Ectodermal cell (in vitro differentiated cells): ENCODE data around the gene RPL10.
"Not testable (repeated sequence)": the region's sequence is repeated elsewhere in the genome, so short reads cannot be mapped to it uniquely, and the experiment has no call there.

Experiments used
- H3K27ac ChIP-seq: 2 replicates; pipeline ENCODE4 v1.7.0; 2013; ENCODE audit warnings: mild to moderate bottlenecking, low read depth, low read length; ENCODE audit not compliant: insufficient read depth, poor library complexity, severe bottlenecking
- H3K27me3 ChIP-seq: 2 replicates; pipeline ENCODE4 v1.7.0; 2013; ENCODE audit warnings: mild to moderate bottlenecking, low read length; ENCODE audit not compliant: insufficient read depth, control insufficient read depth, poor library complexity, severe bottlenecking
- H3K36me3 ChIP-seq: one replicate; pipeline ENCODE4 v1.7.0; 2013; ENCODE audit warnings: low read length; ENCODE audit not compliant: control insufficient read depth, insufficient read depth
- H3K4me1 ChIP-seq: one replicate; pipeline ENCODE4 v1.7.0; 2013; ENCODE audit warnings: low read length; ENCODE audit not compliant: control insufficient read depth, insufficient read depth
- H3K4me3 ChIP-seq: 2 replicates; pipeline ENCODE4 v1.7.0; 2013; ENCODE audit warnings: low read depth, low read length, control low read depth; ENCODE audit not compliant: insufficient read depth
- H3K9me3 ChIP-seq: 2 replicates; pipeline ENCODE4 v1.7.0; 2013; ENCODE audit warnings: mild to moderate bottlenecking, low read length, moderate library complexity; ENCODE audit not compliant: control insufficient read depth
- WGBS, 2 experiments: methylation state at CpG; one replicate each; pipeline ENCODE4 v1.1.7; 2013; ENCODE audit warnings: missing lambda C conversion rate in 2 of 2; 5-methylcytosine and 5-hydroxymethylcytosine counted together

Gene RPL10

DNA sequence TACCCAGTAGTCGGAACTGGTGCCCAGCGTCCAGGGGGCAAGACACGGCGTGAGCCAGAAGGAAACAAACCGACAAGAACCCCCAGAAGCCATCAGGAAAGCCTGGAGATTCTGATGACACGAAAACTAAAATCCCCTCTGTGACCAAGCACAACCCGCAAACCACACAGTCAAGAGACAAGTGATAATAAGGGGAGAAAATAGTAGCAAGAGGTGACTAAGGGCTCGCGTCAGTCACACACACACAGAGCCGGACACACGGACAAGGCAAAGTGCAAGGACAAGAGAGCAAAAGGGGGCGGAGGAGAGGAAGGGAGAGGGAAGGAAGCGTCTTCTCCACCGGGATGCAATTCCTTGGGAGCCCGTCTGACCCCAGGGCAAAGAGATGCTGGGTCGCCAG is 9.5 kb upstream of the RPL10 start:
- not testable (repeated sequence) for H3K36me3 ChIP-seq, H3K27ac ChIP-seq, H3K4me1 ChIP-seq, H3K27me3 ChIP-seq, H3K4me3 ChIP-seq, H3K9me3 ChIP-seq
- WGBS, 2 experiments = no CpG with 5 or more reads among the region's 16 CpGs

DNA sequence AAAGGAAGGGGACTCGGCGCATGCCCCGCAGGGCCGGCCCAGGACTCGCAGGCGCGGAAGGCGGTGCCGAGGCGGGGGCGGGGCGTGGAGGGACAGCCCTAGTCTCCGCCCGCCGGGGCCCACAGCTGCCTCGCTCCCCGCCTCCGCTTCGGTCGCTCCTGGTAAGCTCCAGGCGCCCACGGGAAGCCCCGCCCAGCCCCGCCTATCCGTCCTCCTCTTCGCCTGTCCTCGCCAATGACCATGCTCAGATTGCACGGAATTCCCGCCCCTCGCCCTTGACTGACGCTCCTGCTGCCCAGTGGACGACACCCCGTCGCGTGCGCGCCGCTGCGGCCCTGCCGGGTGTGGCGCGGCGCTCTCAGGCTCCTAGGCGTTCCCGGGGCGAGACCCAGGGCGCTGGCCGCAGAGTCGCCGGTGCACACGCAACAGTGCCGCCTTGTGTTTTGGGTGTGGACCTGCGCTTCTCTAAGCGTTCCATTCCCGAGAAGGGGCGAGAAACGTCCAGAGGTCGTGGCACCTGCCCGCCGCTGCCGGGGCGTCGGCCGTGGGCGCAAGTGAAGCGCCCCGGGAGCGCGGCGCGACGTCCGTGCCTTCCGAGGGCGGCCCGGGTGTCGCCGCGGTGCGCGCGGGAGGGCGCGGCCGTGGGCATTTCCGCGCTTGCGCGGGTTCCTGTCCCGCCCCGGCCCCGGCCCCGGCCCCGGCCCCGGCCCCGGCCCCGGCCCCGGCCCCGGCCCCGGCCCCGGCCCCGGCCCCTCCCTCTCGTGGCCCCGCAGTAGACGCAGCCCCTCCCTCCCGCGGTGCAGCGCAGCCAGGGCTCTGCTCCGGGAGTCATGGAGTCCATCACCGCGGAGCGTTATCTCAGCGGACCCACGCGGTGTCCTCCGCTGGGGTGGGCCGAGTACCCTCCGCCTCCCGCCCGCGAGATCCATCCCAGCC is 8.1 kb upstream of the RPL10 start:
- H3K4me1 ChIP-seq, H3K9me3 ChIP-seq, H3K27me3 ChIP-seq, H3K4me3 ChIP-seq, H3K27ac ChIP-seq, H3K36me3 ChIP-seq: not testable (repeated sequence)
- 3% methylated on average over 6 of the region's 121 CpGs; no CpG with 5 or more reads in 1 of the 2 experiments for WGBS, 2 experiments

DNA sequence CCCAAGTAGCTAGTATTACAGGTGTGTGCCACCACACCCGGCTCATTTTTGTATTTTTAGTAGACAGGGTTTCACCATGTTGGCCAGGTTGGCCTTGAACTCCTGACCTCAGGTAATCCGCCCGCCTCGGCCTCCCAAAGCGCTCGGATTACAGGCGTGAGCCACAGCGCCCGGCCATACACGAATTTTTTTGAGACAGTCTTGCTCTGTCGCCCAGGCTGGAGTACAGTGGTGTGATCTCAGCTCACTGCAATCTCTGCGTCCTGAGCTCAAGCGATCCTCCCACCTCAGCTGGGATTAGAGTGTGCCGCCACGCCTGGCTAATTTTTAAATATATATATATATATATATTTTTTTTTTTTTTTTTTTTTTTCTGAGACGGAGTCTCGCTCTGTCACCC is 1.8 kb upstream of the RPL10 start:
- 89 to 94% methylated on average over 12 to 13 of the region's 17 CpGs for WGBS, 2 experiments
- not testable (repeated sequence) for H3K9me3 ChIP-seq, H3K27ac ChIP-seq, H3K27me3 ChIP-seq, H3K4me3 ChIP-seq, H3K4me1 ChIP-seq
- peaks cover 12% of the 10 kb centered on the region for H3K36me3 ChIP-seq

DNA sequence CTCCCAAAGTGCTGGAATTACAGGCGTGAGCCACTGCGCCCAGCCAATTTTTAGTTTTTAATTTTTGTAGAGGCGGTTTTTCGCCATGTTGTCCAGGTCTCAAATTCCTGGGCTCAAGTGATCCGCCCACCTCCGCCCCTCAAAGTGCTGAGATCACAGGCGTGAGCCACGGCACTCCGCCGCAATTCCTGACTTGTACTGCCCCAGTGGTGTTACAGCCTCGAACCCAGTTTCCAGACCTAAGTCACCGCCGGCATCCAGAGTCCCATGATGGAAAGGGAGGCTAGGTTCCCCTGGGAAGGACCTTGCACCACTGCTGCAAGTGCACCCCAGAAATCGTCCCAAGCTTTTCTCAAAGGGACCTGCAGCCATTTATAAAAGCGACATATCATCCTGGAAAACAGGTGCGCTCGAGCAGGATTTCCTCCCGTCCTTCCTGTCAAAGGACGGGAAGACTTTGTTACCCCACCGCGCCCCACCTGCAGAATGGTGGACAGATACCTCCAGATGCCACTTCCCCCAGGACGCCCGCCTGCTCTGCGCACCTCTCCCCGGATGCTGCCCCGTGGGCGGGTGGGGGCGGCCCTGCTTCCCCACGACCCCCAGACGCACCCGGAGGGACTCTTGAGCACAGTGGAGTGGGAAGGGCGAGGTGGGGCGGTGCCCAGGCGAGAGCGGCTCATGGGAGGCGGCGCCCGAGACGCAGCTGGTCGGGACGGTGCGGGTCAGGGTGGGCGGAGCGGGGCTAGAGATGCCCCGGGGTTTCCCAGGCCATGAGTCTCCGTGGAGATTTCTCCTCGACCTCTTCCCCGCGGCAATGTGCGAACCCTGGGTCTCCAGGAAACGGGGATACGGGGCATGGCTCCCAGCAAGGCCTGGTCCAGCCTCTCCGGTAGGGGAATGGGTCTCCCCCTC is 947 bp upstream of the RPL10 start:
- H3K4me1 ChIP-seq = no peaks in the 10 kb centered on the region
- peak overlapping the region; percentile 61 for H3K4me3 ChIP-seq
- 5 to 7% methylated on average over 53 of the region's 53 CpGs for WGBS, 2 experiments
- H3K27me3 ChIP-seq = no peaks in the 10 kb centered on the region
- H3K27ac ChIP-seq = peak overlapping the region; percentile 96
- peaks cover 12% of the 10 kb centered on the region for H3K36me3 ChIP-seq
- no peaks in the 10 kb centered on the region for H3K9me3 ChIP-seq

DNA sequence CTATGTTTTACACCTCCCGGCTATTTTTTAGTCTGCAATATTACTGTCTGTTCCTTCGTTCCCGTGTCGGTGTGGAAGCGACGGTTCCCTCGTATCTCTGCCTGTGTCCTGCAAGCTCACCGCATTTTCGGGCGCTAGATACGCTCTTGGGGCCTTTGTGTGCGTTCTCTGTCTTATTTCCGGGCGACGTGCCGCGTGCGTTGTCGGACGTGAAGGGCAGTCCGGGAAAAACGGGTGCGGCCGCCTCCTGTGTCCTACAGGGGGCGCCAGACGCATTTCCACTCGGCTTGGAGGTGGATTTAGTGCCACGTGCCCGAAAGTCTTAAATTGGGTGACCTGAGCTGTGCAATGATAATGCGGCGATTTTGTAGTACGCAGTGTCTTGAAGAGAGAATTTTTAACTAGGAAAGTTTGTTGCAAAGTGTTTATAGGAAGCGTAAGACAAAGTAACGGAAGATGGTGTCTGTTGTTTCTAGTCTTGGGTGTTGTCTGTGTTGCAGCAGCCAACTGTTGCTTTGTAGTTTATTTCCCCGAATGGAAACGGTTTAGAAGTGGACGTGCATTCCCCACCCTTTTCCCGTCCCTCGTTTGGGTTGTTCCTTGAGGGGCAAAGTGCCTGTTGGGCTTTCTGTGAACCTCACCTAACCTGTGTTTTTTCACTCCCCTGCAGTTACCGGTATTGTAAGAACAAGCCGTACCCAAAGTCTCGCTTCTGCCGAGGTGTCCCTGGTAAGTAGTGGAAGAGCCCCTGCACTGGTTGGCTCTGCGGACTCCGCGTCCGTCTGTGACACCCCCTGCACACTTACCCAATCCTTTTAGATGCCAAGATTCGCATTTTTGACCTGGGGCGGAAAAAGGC is 720 bp downstream of the RPL10 start:
- Histone ChIP-seq H3K27me3 (no peaks in the 10 kb centered on the region), H3K27ac (peak overlapping the region; percentile 91), H3K4me1 (no peaks in the 10 kb centered on the region), H3K36me3 (peaks cover 12% of the 10 kb centered on the region), H3K9me3 (no peaks in the 10 kb centered on the region), H3K4me3 (peak overlapping the region; percentile 80)
- 3 to 5% methylated on average over 49 of the region's 49 CpGs for WGBS, 2 experiments

DNA sequence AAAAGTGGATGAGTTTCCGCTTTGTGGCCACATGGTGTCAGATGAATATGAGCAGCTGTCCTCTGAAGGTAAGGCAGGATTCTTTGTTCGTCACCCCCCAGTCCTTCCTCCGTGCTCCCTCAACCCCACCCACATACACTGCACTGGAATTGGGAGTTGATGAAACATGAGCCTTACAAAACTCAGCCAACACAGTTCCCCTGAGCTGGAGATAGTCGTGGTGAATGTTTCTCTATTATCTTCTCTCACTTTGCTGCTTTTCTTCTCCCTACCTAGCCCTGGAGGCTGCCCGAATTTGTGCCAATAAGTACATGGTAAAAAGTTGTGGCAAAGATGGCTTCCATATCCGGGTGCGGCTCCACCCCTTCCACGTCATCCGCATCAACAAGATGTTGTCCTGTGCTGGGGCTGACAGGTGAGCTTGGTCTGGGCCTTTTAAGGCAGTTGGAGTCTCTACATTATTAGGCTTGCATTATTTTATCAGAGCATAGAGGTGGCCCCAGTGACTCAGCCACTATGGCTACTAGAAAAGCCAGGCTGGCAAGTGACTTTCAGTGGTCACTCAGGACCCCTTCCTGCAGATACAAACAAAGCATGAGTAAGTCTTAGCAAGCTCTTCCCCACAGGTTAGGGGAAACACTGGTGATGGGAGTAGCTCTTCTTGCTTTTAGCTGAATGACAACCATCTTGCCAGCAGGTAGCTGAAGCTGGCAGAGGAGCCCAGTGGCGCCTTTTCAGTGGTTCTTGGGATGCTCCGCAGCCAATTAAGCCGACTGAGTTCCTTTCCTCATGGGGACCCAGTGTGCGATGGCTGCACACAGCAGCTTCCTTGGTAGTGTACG is 1.6 kb downstream of the RPL10 start:
- no peaks in the 10 kb centered on the region for H3K9me3 ChIP-seq
- H3K27me3 ChIP-seq = no peaks in the 10 kb centered on the region
- H3K4me1 ChIP-seq = no peaks in the 10 kb centered on the region
- no peak overlapping the region for H3K27ac ChIP-seq
- peaks cover 12% of the 10 kb centered on the region for H3K36me3 ChIP-seq
- peak overlapping the region; percentile 80 for H3K4me3 ChIP-seq
- WGBS, 2 experiments = 72 to 93% methylated on average over 8 to 14 of the region's 14 CpGs

DNA sequence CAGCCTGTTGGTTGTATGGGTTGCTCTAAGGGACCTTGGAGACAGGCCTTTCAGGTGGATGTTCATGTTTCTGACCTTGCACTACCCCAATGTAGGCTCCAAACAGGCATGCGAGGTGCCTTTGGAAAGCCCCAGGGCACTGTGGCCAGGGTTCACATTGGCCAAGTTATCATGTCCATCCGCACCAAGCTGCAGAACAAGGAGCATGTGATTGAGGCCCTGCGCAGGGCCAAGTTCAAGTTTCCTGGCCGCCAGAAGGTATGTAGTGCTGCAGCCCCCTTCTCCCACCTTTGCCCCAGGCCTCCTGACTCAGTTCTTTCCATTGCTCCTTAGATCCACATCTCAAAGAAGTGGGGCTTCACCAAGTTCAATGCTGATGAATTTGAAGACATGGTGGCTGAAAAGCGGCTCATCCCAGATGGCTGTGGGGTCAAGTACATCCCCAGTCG is 2.2 kb downstream of the RPL10 start:
- not testable (repeated sequence) for H3K4me1 ChIP-seq, H3K4me3 ChIP-seq, H3K27ac ChIP-seq, H3K9me3 ChIP-seq, H3K27me3 ChIP-seq
- peaks cover 12% of the 10 kb centered on the region for H3K36me3 ChIP-seq
- WGBS, 2 experiments = 94 to 95% methylated on average over 4 to 5 of the region's 6 CpGs

DNA sequence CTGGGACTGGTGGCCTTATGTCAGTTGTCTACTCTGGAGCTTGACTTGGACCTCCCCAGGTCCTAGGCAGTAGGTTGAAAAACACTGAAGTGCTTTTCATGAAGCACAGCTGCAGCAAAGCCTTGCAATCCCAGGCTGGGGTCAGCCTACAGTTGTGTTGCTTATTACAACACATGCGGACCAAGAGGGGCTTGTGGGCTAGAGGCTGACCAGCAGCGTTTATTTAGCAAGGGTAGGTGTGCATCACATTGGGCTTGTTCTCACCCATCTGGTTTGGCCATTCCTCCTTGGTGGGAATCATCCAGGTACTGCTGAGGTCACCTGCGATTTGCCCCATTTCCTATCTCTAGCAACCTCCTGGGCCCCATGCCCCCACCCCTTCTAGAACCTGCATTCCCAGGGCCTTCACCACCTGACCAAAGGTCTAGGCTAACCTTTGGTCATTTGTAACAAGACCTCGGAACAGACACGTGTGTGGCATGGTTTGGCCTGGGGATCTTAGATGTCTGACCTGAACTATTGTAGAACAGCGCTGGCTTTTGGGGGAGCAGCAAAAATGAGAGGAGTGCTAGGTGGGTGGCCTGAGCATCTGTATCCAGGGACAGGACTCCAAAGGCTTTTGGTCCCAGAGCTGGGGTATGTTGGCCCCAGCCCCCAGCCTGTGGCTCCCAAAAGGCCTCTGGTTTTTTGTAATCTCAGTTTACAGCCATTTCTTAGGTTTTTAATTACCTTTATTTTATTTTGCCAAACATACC is 3.0 kb downstream of the RPL10 start:
- Histone ChIP-seq H3K27me3 (no peaks in the 10 kb centered on the region), H3K4me3 (no peak overlapping the region), H3K27ac (no peak overlapping the region), H3K4me1 (no peaks in the 10 kb centered on the region), H3K36me3 (peaks cover 12% of the 10 kb centered on the region), H3K9me3 (no peaks in the 10 kb centered on the region)
- 77 to 84% methylated on average over 6 of the region's 6 CpGs for WGBS, 2 experiments
